HCT116 (cell line): ENCODE data around the gene ATP12A. TPM values are rescaled to one million over a fixed set of nuclear protein-coding genes. Genes with fewer than 3 reads are reported as not detected.

Source experiments
- ATAC-seq: fragments of 200-7000 bp; cut with Tn5 transposase; 2 replicates; pipeline ENCODE4 v1.9.1; 2020; ENCODE audit warnings: mild to moderate bottlenecking, moderate library complexity
- BruUV-seq: library from RNA; stranded (reverse); fragments of 400-500 nt; replicated peaks from 2 replicates; lab custom pipeline; 2021; lab: Mats Ljungman, UMichigan
- CTCF ChIA-PET: fragments of 300-600 bp; sonication (Branson Sonifier 250); formaldehyde crosslinking; loops from one replicate; lab custom pipeline; 2021; ENCODE audit warnings: antibody characterized with exemption; lab: Charles Lee
- POLR2A ChIA-PET: fragments of 300-600, 350-600 bp; sonication (Branson Sonifier 250); formaldehyde crosslinking; loops from one replicate; lab custom pipeline; 2021; ENCODE audit warnings: antibody characterized with exemption; lab: Charles Lee
- RAD21 ChIA-PET, 2 experiments: fragments of 300-600 bp; sonication (Branson Sonifier 250); formaldehyde crosslinking; loops; one replicate each; lab custom pipeline; 2023; ENCODE audit warnings: low total read pairs in 2 of 2; ENCODE audit not compliant: uncharacterized antibody in 2 of 2, unreplicated experiment in 2 of 2, low non-redundant PET in 1 of 2; lab: Charles Lee
- DNase-seq: peaks from one replicate; pipeline ENCODE4 v3.0.0-alpha.2; 2010; ENCODE audit warnings: low read depth, low spot score
- H2AFZ ChIP-seq: fragments of 200-600 bp; shearing (Covaris generic), sonication (generic); 2 replicates; pipeline ENCODE4 v1.6.1; 2017; ENCODE audit warnings: low read depth, mixed run types, mixed read lengths, antibody characterized with exemption, low read length; ENCODE audit not compliant: poor library complexity, severe bottlenecking
- H3K27ac ChIP-seq: 2 replicates; pipeline ENCODE4 v1.5.1; 2012; ENCODE audit warnings: low read depth, low read length
- H3K27me3 ChIP-seq: fragments of 200-600 bp; sonication (generic); 2 replicates; pipeline ENCODE4 v1.6.1; 2016; ENCODE audit warnings: mixed run types, low read length, mixed read lengths; ENCODE audit not compliant: insufficient read depth
- H3K36me3 ChIP-seq, 2 experiments: fragments of 200-500 bp in 1 of 2; fragments of 200-600 bp in 1 of 2; sonication (Bioruptor generic) in 1 of 2; sonication (generic) in 1 of 2; 2 replicates each; pipeline versions ENCODE4 v1.5.1 to v1.6.1; 2014 to 2016; ENCODE audit warnings: low read length in 2 of 2, inconsistent platforms in 1 of 2, mixed read lengths in 1 of 2, mixed run types in 1 of 2; ENCODE audit not compliant: insufficient read depth in 2 of 2, control insufficient read depth in 1 of 2
- H3K4me1 ChIP-seq, 2 experiments: fragments of 200-600 bp in 1 of 2; sonication (generic) in 1 of 2; 2 replicates each; pipeline versions ENCODE4 v1.5.1 to v1.6.1; 2012 to 2017; ENCODE audit warnings: low read length in 2 of 2, inconsistent platforms in 1 of 2, mild to moderate bottlenecking in 1 of 2, mixed read lengths in 1 of 2, mixed run types in 1 of 2, moderate library complexity in 1 of 2; ENCODE audit not compliant: insufficient read depth in 2 of 2, control insufficient read depth in 1 of 2
- H3K4me2 ChIP-seq: fragments of 200-600 bp; sonication (generic); 2 replicates; pipeline ENCODE4 v1.6.1; 2017; ENCODE audit warnings: mixed run types, low read length, mixed read lengths
- H3K4me3 ChIP-seq, 2 experiments: fragments of 200-600 bp in 1 of 2; sonication (generic) in 1 of 2; replicated peaks in 1 of 2; 2 replicates each; pipeline ENCODE4 v1.5.1; 2011 to 2016; ENCODE audit warnings: low read length in 2 of 2, control low read depth in 1 of 2, low read depth in 1 of 2, mild to moderate bottlenecking in 1 of 2, mixed read lengths in 1 of 2, mixed run types in 1 of 2
- H3K79me2 ChIP-seq: fragments of 200-600 bp; sonication (generic); 2 replicates; pipeline ENCODE4 v1.6.1; 2017; ENCODE audit warnings: mild to moderate bottlenecking, mixed run types, low read length, moderate library complexity, mixed read lengths; ENCODE audit not compliant: insufficient read depth
- H3K9ac ChIP-seq: fragments of 200-600 bp; sonication (generic); 2 replicates; pipeline ENCODE4 v1.6.1; 2016; ENCODE audit warnings: low read length, mixed read lengths
- H3K9me2 ChIP-seq: fragments of 200-600 bp; sonication (generic), shearing (Covaris generic); 2 replicates; pipeline ENCODE4 v1.6.1; 2017; ENCODE audit warnings: mixed run types, mild to moderate bottlenecking, moderate library complexity; ENCODE audit not compliant: insufficient read depth
- H3K9me3 ChIP-seq, 2 experiments: fragments of 200-500 bp in 1 of 2; fragments of 200-600 bp in 1 of 2; sonication (Bioruptor generic) in 1 of 2; sonication (generic) in 1 of 2; 2 replicates each; pipeline ENCODE4 v1.6.1; 2014 to 2017; ENCODE audit warnings: low read length in 2 of 2, mixed read lengths in 2 of 2, inconsistent platforms in 1 of 2, low read depth in 1 of 2, mild to moderate bottlenecking in 1 of 2, mixed run types in 1 of 2, moderate library complexity in 1 of 2; ENCODE audit not compliant: control insufficient read depth in 1 of 2, insufficient read depth in 1 of 2
- H4K20me1 ChIP-seq: fragments of 200-600 bp; sonication (generic), shearing (Covaris generic); 2 replicates; pipeline ENCODE4 v1.6.1; 2017; ENCODE audit warnings: mixed run types, mild to moderate bottlenecking, moderate library complexity; ENCODE audit not compliant: insufficient read depth
- CBX3 ChIP-seq: IDR thresholded peaks from 2 replicates; pipeline ENCODE4 v1.6.1; 2012; ENCODE audit warnings: low read depth
- CEBPB ChIP-seq: IDR thresholded peaks from 2 replicates; pipeline ENCODE4 v1.6.1; 2012; ENCODE audit warnings: low read depth
- CTCF ChIP-seq, 3 experiments: fragments of 200-600 bp in 1 of 3; sonication (generic) in 1 of 3; IDR thresholded peaks in 2 of 3; conservative IDR thresholded peaks in 1 of 3; 2 replicates each; pipeline ENCODE4 v1.5.1; 2012 to 2017; ENCODE audit warnings: low read depth in 2 of 3, low read length in 2 of 3, antibody characterized with exemption in 1 of 3, borderline replicate concordance in 1 of 3, control low read depth in 1 of 3, mild to moderate bottlenecking in 1 of 3, mixed read lengths in 1 of 3, mixed run types in 1 of 3, moderate library complexity in 1 of 3; ENCODE audit not compliant: insufficient read depth in 1 of 3
- EGR1 ChIP-seq: IDR thresholded peaks from 2 replicates; pipeline ENCODE4 v1.6.1; 2012; ENCODE audit warnings: low read depth
- ELF1 ChIP-seq: IDR thresholded peaks from 2 replicates; pipeline ENCODE4 v1.6.1; 2012; ENCODE audit warnings: low read depth, borderline replicate concordance
- EZH2 ChIP-seq: fragments of 200-600 bp; sonication (generic); IDR thresholded peaks from 2 replicates; pipeline ENCODE4 v1.6.1; 2017; ENCODE audit warnings: antibody characterized with exemption, mixed run types
- EZH2phosphoT487 ChIP-seq: fragments of 200-600 bp; IDR thresholded peaks from 2 replicates; pipeline ENCODE4 v1.6.1; 2018; ENCODE audit warnings: antibody characterized with exemption, borderline replicate concordance
- FOSL1 ChIP-seq: IDR thresholded peaks from 2 replicates; pipeline ENCODE4 v1.6.1; 2012; ENCODE audit warnings: low read depth
- MAX ChIP-seq: IDR thresholded peaks from 2 replicates; pipeline ENCODE4 v1.6.1; 2012
- POLR2A ChIP-seq: IDR thresholded peaks from 2 replicates; pipeline ENCODE4 v1.7.0; 2011; ENCODE audit warnings: borderline replicate concordance; ENCODE audit not compliant: insufficient read depth, insufficient read length; ENCODE audit errors: extremely low read depth
- POLR2AphosphoS5 ChIP-seq: IDR thresholded peaks from 2 replicates; pipeline ENCODE4 v1.6.1; 2011; ENCODE audit warnings: mild to moderate bottlenecking, low read depth, low read length, moderate library complexity
- RAD21 ChIP-seq: IDR thresholded peaks from 2 replicates; pipeline ENCODE4 v1.6.1; 2012; ENCODE audit warnings: low read depth, mild to moderate bottlenecking
- SP1 ChIP-seq: IDR thresholded peaks from 2 replicates; pipeline ENCODE4 v1.6.1; 2012; ENCODE audit warnings: low read depth
- TCF7L2 ChIP-seq: IDR thresholded peaks from 2 replicates; pipeline ENCODE4 v1.7.0; 2011; ENCODE audit warnings: borderline replicate concordance, inconsistent platforms; ENCODE audit not compliant: insufficient read depth, insufficient read length; ENCODE audit errors: extremely low read depth
- YY1 ChIP-seq: IDR thresholded peaks from 2 replicates; pipeline ENCODE4 v1.6.1; 2011; ENCODE audit warnings: low read length, low read depth, moderate library complexity, mild to moderate bottlenecking; ENCODE audit not compliant: insufficient replicate concordance; ENCODE audit errors: extremely low read depth
- ZBTB33 ChIP-seq: IDR thresholded peaks from 2 replicates; pipeline ENCODE4 v1.6.1; 2011; ENCODE audit warnings: mild to moderate bottlenecking, low read length, moderate library complexity; ENCODE audit not compliant: insufficient replicate concordance; ENCODE audit errors: extremely low read depth
- intact Hi-C: fragments of 100-400 bp; cut with micrococcal nuclease; formaldehyde crosslinking; loops from 2 replicates; pipeline ENCODE4 v1.10.0; 2022
- total RNA-seq: library from RNA; stranded (reverse); gene quantifications from one replicate; pipeline ENCODE4 v1.2.1, GENCODE V29; 2021; ENCODE audit not compliant: unreplicated experiment
- TF ChIP-seq, protein P1 (sequence below): IDR thresholded peaks from 2 replicates; pipeline ENCODE4 v1.6.1; 2012

Gene ATP12A
- total RNA-seq, 1 experiment from 2014 or later, result 0.30 TPM

DNA sequence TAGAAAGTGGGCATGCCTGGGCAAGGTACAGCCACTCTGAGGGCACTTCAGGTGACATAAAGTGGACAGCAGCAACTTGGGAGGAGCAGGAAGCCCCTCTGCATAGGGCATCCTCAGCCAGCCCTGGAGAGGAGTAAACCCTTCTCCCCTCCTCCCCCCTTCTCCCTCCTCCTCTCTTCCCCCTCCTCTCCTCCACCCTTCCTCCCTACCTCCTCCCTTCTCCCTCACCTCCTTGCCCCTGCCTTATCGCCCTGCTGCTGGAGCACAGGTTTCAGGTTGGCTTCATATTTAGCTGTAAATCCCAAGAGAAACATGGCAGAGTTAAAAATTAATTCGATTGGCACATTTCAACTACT is 30.5 kb upstream of the ATP12A start:
- ChIA-PET RAD21 (no interaction called here), CTCF (no interaction called here), POLR2A (no interaction called here)
- Histone ChIP-seq H3K9me2 (no peaks in the 10 kb centered on the region), H3K9ac (no peak overlapping the region), H3K4me2 (no peak overlapping the region), H3K36me3 (no peaks in the 10 kb centered on the region), H3K9me3 (no peaks in the 10 kb centered on the region), H3K27me3 (no peaks in the 10 kb centered on the region), H4K20me1 (no peaks in the 10 kb centered on the region), H3K4me1 (peaks cover 0 to 8% of the 10 kb centered on the region in 2 experiments; a peak in 1 of 4 replicates), H3K79me2 (no peaks in the 10 kb centered on the region), H2AFZ (no peak overlapping the region), H3K27ac (no peak overlapping the region), H3K4me3 (no peak overlapping the region)
- ATAC-seq (no peak), DNase-seq (no peak)
- no TSS peak for BruUV-seq
- intact Hi-C loops, result no loop called here
- TF ChIP-seq FOSL1 (no peak), EZH2phosphoT487 (no peak)
- TF ChIP-seq, protein P1, sequence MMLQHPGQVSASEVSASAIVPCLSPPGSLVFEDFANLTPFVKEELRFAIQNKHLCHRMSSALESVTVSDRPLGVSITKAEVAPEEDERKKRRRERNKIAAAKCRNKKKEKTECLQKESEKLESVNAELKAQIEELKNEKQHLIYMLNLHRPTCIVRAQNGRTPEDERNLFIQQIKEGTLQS, result no peak

GRCh38 chr13:24650161-24650560 is 30.0 kb upstream of the ATP12A start:
- Histone ChIP-seq H2AFZ (no peak overlapping the region), H3K9me2 (no peaks in the 10 kb centered on the region), H3K4me1 (peaks cover 0 to 8% of the 10 kb centered on the region in 2 experiments; a peak in 1 of 4 replicates), H3K27me3 (no peaks in the 10 kb centered on the region), H3K79me2 (no peaks in the 10 kb centered on the region), H3K4me2 (no peak overlapping the region), H3K4me3 (no peak overlapping the region), H3K27ac (no peak overlapping the region), H3K9ac (no peak overlapping the region), H3K36me3 (no peaks in the 10 kb centered on the region), H4K20me1 (no peaks in the 10 kb centered on the region), H3K9me3 (no peaks in the 10 kb centered on the region)
- BruUV-seq, result no TSS peak
- ATAC-seq, result no peak
- RAD21 ChIA-PET, result no interaction called here
- POLR2A ChIA-PET, result no interaction called here
- CTCF ChIA-PET, result no interaction called here
- intact Hi-C loops, result no loop called here
- DNase-seq, result no peak
- TF ChIP-seq YY1, result no peak
- TF ChIP-seq POLR2AphosphoS5, result no peak
- no peak for TF ChIP-seq EZH2phosphoT487
- TF ChIP-seq POLR2A, result no peak
- TF ChIP-seq EGR1, result no peak
- TF ChIP-seq MAX, result no peak
- TF ChIP-seq RAD21, result no peak
- no peak for TF ChIP-seq TCF7L2
- TF ChIP-seq CEBPB, result no peak
- no peak for TF ChIP-seq ZBTB33
- TF ChIP-seq ELF1, result no peak
- no peak for TF ChIP-seq CBX3
- no peak for TF ChIP-seq FOSL1
- no peak for TF ChIP-seq EZH2
- TF ChIP-seq SP1, result no peak
- TF ChIP-seq, protein P1, result no peak
- TF ChIP-seq CTCF (IDR thresholded peaks at IDR 0.05 in 2 of 3, conservative IDR thresholded peaks at IDR 0.05 in 1 of 3; ENCODE audit: borderline replicate concordance in 1 of 3, insufficient read depth in 1 of 3, low read depth in 2 of 3, low read length in 2 of 3), result no peak
